DND-41 (cell line): Measurements from ENCODE around the gene CFAP410.
"Not testable (repeated sequence)": the region's sequence is repeated elsewhere in the genome, so short reads cannot be mapped to it uniquely, and the experiment has no call there.

Source experiments
- ATAC-seq: fragments of 200-7000 bp; cut with Tn5 transposase; 3 replicates; pipeline ENCODE4 v1.9.1; 2021; ENCODE audit warnings: low read depth; ENCODE audit not compliant: insufficient read depth
- DNase-seq: peaks from one replicate; pipeline ENCODE4 v3.0.0-alpha.2; 2020
- H2AFZ ChIP-seq: 2 replicates; pipeline ENCODE4 v1.6.0; 2012; ENCODE audit warnings: low read depth, low read length
- H3K27ac ChIP-seq: 2 replicates; pipeline ENCODE4 v1.5.1; 2012; ENCODE audit warnings: low read length, inconsistent platforms
- H3K27me3 ChIP-seq: fragments of 200-600 bp; sonication (generic); 2 replicates; pipeline ENCODE4 v1.6.0; 2012; ENCODE audit warnings: low read length, mild to moderate bottlenecking, inconsistent platforms; ENCODE audit not compliant: insufficient read depth, poor library complexity
- H3K36me3 ChIP-seq: 2 replicates; pipeline ENCODE4 v1.5.1; 2012; ENCODE audit warnings: low read length, inconsistent platforms; ENCODE audit not compliant: insufficient read depth
- H3K4me1 ChIP-seq: 2 replicates; pipeline ENCODE4 v1.5.1; 2012; ENCODE audit warnings: mild to moderate bottlenecking, low read length; ENCODE audit not compliant: insufficient read depth
- H3K4me2 ChIP-seq: 2 replicates; pipeline ENCODE4 v1.6.0; 2012; ENCODE audit warnings: mild to moderate bottlenecking, moderate library complexity, low read length, inconsistent platforms; ENCODE audit not compliant: insufficient read depth
- H3K4me3 ChIP-seq, 2 experiments: fragments of 200-600 bp in 1 of 2; shearing (Covaris generic) in 1 of 2; 2 replicates each; pipeline ENCODE4 v1.5.1; 2012 to 2016; ENCODE audit warnings: inconsistent platforms in 2 of 2, low read length in 2 of 2, mild to moderate bottlenecking in 2 of 2, low read depth in 1 of 2, moderate library complexity in 1 of 2
- H3K79me2 ChIP-seq: 2 replicates; pipeline ENCODE4 v1.6.0; 2012; ENCODE audit warnings: low read length, inconsistent platforms; ENCODE audit not compliant: insufficient read depth
- H3K9ac ChIP-seq: 2 replicates; pipeline ENCODE4 v1.6.0; 2012; ENCODE audit warnings: low read depth, mild to moderate bottlenecking, inconsistent platforms, low read length, moderate library complexity
- H3K9me3 ChIP-seq: 2 replicates; pipeline ENCODE4 v1.5.1; 2012; ENCODE audit warnings: low read length, moderate library complexity, mild to moderate bottlenecking, inconsistent platforms; ENCODE audit not compliant: insufficient read depth, severe bottlenecking
- H4K20me1 ChIP-seq: 2 replicates; pipeline ENCODE4 v1.6.0; 2012; ENCODE audit warnings: low read length; ENCODE audit not compliant: insufficient read depth
- EZH2 ChIP-seq: IDR thresholded peaks from 3 replicates; pipeline ENCODE4 v1.6.1; 2012; ENCODE audit warnings: borderline replicate concordance, low read depth, mild to moderate bottlenecking, moderate library complexity, low read length, inconsistent platforms; ENCODE audit not compliant: severe bottlenecking
- TF ChIP-seq, protein P1 (sequence below): IDR thresholded peaks from 2 replicates; pipeline ENCODE4 v1.5.1; 2012; ENCODE audit warnings: borderline replicate concordance, low read length, moderate library complexity, mild to moderate bottlenecking; ENCODE audit not compliant: poor library complexity, severe bottlenecking; ENCODE audit errors: extremely low read depth

The CFAP410 gene

DNA sequence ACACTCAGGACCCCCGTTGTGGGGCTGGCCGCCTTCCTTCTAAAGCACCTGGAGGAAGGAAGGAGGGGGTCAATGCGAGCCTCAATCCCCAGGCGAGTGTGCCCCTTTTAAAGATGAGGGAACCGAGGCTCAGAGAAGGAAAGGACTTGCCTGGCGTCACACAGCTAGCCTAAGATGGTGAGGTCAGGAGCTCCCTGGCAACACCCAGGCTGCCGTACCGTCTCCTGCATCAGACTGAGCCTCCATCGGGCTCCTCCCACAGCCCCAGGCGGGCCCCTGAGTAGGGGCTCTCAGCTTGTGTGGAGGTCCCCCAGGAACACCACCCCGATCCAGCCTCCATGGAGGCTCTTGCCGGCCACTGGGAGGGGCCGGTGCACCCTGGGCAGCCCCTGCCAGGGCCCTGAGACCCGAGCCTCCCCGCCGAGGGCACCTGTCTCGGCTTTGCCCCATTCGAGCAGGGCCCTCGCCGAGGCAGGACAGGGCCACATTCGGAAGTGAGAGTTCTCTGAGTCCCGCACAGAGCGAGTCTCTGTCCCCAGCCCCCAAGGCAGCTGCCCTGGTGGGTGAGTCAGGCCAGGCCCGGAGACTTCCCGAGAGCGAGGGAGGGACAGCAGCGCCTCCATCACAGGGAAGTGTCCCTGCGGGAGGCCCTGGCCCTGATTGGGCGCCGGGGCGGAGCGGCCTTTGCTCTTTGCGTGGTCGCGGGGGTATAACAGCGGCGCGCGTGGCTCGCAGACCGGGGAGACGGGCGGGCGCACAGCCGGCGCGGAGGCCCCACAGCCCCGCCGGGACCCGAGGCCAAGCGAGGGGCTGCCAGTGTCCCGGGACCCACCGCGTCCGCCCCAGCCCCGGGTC, 53.8 kb downstream of the CFAP410 start, which contains the start of gene AIRE:
TSS of gene AIRE (plus strand) at position 739 of the 855 bp plus-strand sequence. CDS start 131 bp downstream, outside the sequence.
- Histone ChIP-seq H3K4me2 (no peak within 1 kb of the TSS), H3K27me3 (no peaks in the 10 kb centered on the region), H3K9me3 (no peaks in the 10 kb centered on the region), H4K20me1 (peaks cover 4% of the 10 kb centered on the region; the same call in 1 of the 2 replicates), H3K79me2 (no peaks in the 10 kb centered on the region), H3K4me1 (no peaks in the 10 kb centered on the region), H3K27ac (no peak within 1 kb of the TSS), H3K4me3 (no peak within 1 kb of the TSS), H3K36me3 (no peaks in the 10 kb centered on the region), H2AFZ (no peak within 1 kb of the TSS), H3K9ac (no peak within 1 kb of the TSS)
- ATAC-seq: no peak
- TF ChIP-seq EZH2: no peak
- TF ChIP-seq, protein P1, sequence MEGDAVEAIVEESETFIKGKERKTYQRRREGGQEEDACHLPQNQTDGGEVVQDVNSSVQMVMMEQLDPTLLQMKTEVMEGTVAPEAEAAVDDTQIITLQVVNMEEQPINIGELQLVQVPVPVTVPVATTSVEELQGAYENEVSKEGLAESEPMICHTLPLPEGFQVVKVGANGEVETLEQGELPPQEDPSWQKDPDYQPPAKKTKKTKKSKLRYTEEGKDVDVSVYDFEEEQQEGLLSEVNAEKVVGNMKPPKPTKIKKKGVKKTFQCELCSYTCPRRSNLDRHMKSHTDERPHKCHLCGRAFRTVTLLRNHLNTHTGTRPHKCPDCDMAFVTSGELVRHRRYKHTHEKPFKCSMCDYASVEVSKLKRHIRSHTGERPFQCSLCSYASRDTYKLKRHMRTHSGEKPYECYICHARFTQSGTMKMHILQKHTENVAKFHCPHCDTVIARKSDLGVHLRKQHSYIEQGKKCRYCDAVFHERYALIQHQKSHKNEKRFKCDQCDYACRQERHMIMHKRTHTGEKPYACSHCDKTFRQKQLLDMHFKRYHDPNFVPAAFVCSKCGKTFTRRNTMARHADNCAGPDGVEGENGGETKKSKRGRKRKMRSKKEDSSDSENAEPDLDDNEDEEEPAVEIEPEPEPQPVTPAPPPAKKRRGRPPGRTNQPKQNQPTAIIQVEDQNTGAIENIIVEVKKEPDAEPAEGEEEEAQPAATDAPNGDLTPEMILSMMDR: no peak
- no peak for DNase-seq

DNA sequence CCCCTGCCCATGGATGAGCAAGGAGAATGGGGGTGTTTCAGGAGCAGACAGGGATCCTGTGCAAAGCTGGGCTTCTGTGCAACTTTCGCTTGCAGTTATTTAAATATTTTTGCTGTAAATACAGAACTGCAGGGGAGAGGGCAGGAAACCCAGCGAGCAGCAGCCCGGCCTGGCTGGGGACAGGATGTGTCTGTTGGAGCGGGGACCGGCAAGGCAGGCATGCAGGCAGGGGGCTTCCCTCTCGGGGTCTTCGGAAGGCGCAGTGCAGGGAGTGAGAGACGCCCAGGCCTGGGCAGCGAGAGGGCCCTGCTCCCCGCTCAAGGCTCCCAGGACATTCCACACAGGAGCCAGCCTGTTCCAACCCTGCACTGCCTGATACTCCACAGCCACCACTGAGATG, 55.2 kb downstream of the CFAP410 start:
- Histone ChIP-seq H3K9me3 (no peaks in the 10 kb centered on the region), H3K4me2 (no peak overlapping the region), H3K36me3 (no peaks in the 10 kb centered on the region), H3K27ac (no peak overlapping the region), H3K27me3 (no peaks in the 10 kb centered on the region), H4K20me1 (peaks cover 4% of the 10 kb centered on the region; the same call in 1 of the 2 replicates), H3K79me2 (no peaks in the 10 kb centered on the region), H2AFZ (no peak overlapping the region), H3K4me1 (no peaks in the 10 kb centered on the region), H3K9ac (no peak overlapping the region), H3K4me3 (no peak overlapping the region)
- DNase-seq: no peak
- no peak for ATAC-seq
- TF ChIP-seq, protein P1: no peak
- no peak for TF ChIP-seq EZH2

DNA sequence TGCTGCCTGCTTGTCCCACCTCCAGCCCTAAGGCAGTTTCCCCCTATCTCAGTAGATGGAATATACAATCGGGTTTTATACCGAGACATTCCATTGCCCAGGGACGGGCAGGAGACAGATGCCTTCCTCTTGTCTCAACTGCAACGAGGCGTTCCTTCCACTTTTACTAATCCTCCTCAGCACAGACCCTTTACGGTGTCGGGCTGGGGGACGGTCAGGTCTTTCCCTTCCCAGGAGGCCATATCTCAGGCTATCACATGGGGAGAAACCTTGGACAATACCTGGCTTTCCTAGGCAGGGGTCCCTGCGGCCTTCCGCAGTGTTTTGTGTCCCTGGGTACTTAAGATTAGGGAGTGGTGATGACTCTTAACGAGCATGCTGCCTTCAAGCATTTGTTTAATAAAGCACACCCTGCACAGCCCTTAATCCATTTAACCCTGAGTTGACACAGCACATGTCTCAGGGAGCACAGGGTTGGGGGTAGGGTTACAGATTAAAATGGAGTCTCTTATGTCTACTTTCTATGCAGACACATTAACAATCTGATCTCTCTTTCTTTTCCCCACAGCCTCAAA, 55.9 kb downstream of the CFAP410 start:
- DNase-seq, H3K4me3 ChIP-seq, H3K27me3 ChIP-seq, H3K4me2 ChIP-seq, H2AFZ ChIP-seq, ATAC-seq, H3K27ac ChIP-seq, H3K9me3 ChIP-seq, H3K9ac ChIP-seq, H4K20me1 ChIP-seq, H3K4me1 ChIP-seq, H3K36me3 ChIP-seq, H3K79me2 ChIP-seq: not testable (repeated sequence)

DNA sequence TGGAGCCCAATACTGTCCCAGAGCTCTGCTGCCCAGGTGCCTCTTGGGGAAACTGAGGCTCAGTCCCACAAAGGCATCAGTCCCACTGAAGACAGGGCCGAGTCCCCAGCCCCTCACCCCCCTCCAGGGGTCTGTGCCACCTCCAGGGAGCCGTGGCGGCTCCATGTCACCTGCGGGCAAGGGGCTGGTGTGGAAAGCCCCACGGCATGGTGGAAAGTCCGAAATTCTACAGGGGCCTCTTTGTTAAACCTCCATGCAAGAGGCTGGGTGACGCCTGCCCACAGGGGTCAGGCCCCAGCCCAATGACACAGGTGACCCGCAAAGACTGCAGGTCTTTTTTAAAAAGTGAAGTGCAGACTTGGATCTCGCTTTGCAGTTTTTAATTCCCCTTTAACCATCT, 56.8 kb downstream of the CFAP410 start:
- TF ChIP-seq, protein P1: no peak
- no peak for TF ChIP-seq EZH2
- Histone ChIP-seq H3K27me3 (no peaks in the 10 kb centered on the region), H3K79me2 (no peaks in the 10 kb centered on the region), H4K20me1 (no peaks in the 10 kb centered on the region; the same call in 1 of the 2 replicates), H3K4me1 (no peaks in the 10 kb centered on the region), H3K9me3 (no peaks in the 10 kb centered on the region), H2AFZ (no peak overlapping the region), H3K4me2 (no peak overlapping the region), H3K27ac (no peak overlapping the region), H3K36me3 (no peaks in the 10 kb centered on the region), H3K9ac (no peak overlapping the region), H3K4me3 (no peak overlapping the region)
- DNase-seq (no peak), ATAC-seq (no peak)
